HEK293 (cell line): ENCODE data around the gene KCNJ11.
A peak's percentile ranks its signal among the peaks of the same experiment; 100 is the strongest.

Experiments
- EGR2 ChIP-seq: fragments of 450-650 bp; formaldehyde crosslinking; IDR thresholded peaks from 2 replicates; pipeline ENCODE4 v1.5.1; 2016; ENCODE audit warnings: low read depth, missing biosample characterization, missing genetic modification characterization
- GLI4 ChIP-seq: fragments of 450-650 bp; formaldehyde crosslinking; IDR thresholded peaks from 2 replicates; pipeline ENCODE4 v1.5.1; 2016; ENCODE audit warnings: missing biosample characterization, missing genetic modification characterization
- MYNN ChIP-seq: fragments of 450-650 bp; formaldehyde crosslinking; IDR thresholded peaks from 2 replicates; pipeline ENCODE4 v1.5.1; 2016; ENCODE audit warnings: missing biosample characterization, missing genetic modification characterization, borderline replicate concordance
- OVOL3 ChIP-seq: fragments of 450-650 bp; formaldehyde crosslinking; IDR thresholded peaks from 2 replicates; pipeline ENCODE4 v1.5.1; 2016; ENCODE audit warnings: missing biosample characterization, missing genetic modification characterization
- PBX3 ChIP-seq: sonication (generic); formaldehyde crosslinking; IDR thresholded peaks from 2 replicates; pipeline ENCODE4 v1.8.1; 2022; ENCODE audit warnings: mild to moderate bottlenecking, moderate library complexity, missing genetic modification reagents
- YY2 ChIP-seq: fragments of 450-650 bp; formaldehyde crosslinking; IDR thresholded peaks from 2 replicates; pipeline ENCODE4 v1.5.1; 2016; ENCODE audit warnings: missing biosample characterization, missing genetic modification characterization
- ZBTB10 ChIP-seq: fragments of 450-650 bp; formaldehyde crosslinking; IDR thresholded peaks from 2 replicates; pipeline ENCODE4 v1.5.1; 2016; ENCODE audit warnings: missing biosample characterization, missing genetic modification characterization
- ZBTB17 ChIP-seq: fragments of 450-650 bp; formaldehyde crosslinking; IDR thresholded peaks from 2 replicates; pipeline ENCODE4 v1.5.1; 2016; ENCODE audit warnings: missing biosample characterization, missing genetic modification characterization
- ZBTB21 ChIP-seq: fragments of 450-650 bp; formaldehyde crosslinking; IDR thresholded peaks from 2 replicates; pipeline ENCODE4 v1.5.1; 2017; ENCODE audit warnings: missing biosample characterization, missing genetic modification characterization
- ZBTB48 ChIP-seq: fragments of 450-650 bp; formaldehyde crosslinking; IDR thresholded peaks from 2 replicates; pipeline ENCODE4 v1.5.1; 2016; ENCODE audit warnings: missing biosample characterization, missing genetic modification characterization
- ZFP37 ChIP-seq: fragments of 450-650 bp; formaldehyde crosslinking; IDR thresholded peaks from 2 replicates; pipeline ENCODE4 v1.5.1; 2016; ENCODE audit warnings: missing biosample characterization, missing genetic modification characterization
- ZNF10 ChIP-seq: fragments of 450-650 bp; formaldehyde crosslinking; IDR thresholded peaks from 2 replicates; pipeline ENCODE4 v1.5.1; 2017; ENCODE audit warnings: missing biosample characterization, missing genetic modification characterization
- ZNF114 ChIP-seq: fragments of 450-650 bp; formaldehyde crosslinking; IDR thresholded peaks from 2 replicates; pipeline ENCODE4 v1.5.0; 2017; ENCODE audit warnings: missing biosample characterization, missing genetic modification characterization
- ZNF239 ChIP-seq: fragments of 450-650 bp; formaldehyde crosslinking; IDR thresholded peaks from 2 replicates; pipeline ENCODE4 v1.5.1; 2016; ENCODE audit warnings: missing biosample characterization, missing genetic modification characterization
- ZNF248 ChIP-seq: fragments of 450-650 bp; formaldehyde crosslinking; IDR thresholded peaks from 2 replicates; pipeline ENCODE4 v1.5.1; 2017; ENCODE audit warnings: missing biosample characterization, missing genetic modification characterization
- ZNF266 ChIP-seq: fragments of 450-650 bp; formaldehyde crosslinking; IDR thresholded peaks from 2 replicates; pipeline ENCODE4 v1.5.1; 2016; ENCODE audit warnings: missing biosample characterization, missing genetic modification characterization, low read depth
- ZNF302 ChIP-seq: fragments of 450-650 bp; formaldehyde crosslinking; IDR thresholded peaks from 2 replicates; pipeline ENCODE4 v1.5.1; 2016; ENCODE audit warnings: missing biosample characterization, missing genetic modification characterization, low read depth
- ZNF354C ChIP-seq: fragments of 450-650 bp; formaldehyde crosslinking; IDR thresholded peaks from 2 replicates; pipeline ENCODE4 v1.5.1; 2016; ENCODE audit warnings: missing biosample characterization, missing genetic modification characterization, low read depth, borderline replicate concordance
- ZNF398 ChIP-seq: fragments of 450-650 bp; formaldehyde crosslinking; IDR thresholded peaks from 2 replicates; pipeline ENCODE4 v1.5.1; 2017; ENCODE audit warnings: missing biosample characterization, missing genetic modification characterization
- ZNF404 ChIP-seq: fragments of 450-650 bp; formaldehyde crosslinking; IDR thresholded peaks from 2 replicates; pipeline ENCODE4 v1.5.1; 2017; ENCODE audit warnings: missing biosample characterization, missing genetic modification characterization
- ZNF433 ChIP-seq: fragments of 450-650 bp; formaldehyde crosslinking; IDR thresholded peaks from 2 replicates; pipeline ENCODE4 v1.5.1; 2016; ENCODE audit warnings: missing biosample characterization, missing genetic modification characterization, low read depth
- ZNF510 ChIP-seq: fragments of 450-650 bp; formaldehyde crosslinking; IDR thresholded peaks from 2 replicates; pipeline ENCODE4 v1.5.1; 2018; ENCODE audit warnings: mild to moderate bottlenecking, missing genetic modification characterization, missing biosample characterization; ENCODE audit not compliant: insufficient replicate concordance
- ZNF518A ChIP-seq: fragments of 450-650 bp; formaldehyde crosslinking; conservative IDR thresholded peaks from 2 replicates; pipeline ENCODE4 v1.5.1; 2016; ENCODE audit warnings: low read depth, missing biosample characterization, missing genetic modification characterization
- ZNF544 ChIP-seq: fragments of 450-650 bp; formaldehyde crosslinking; IDR thresholded peaks from 2 replicates; pipeline ENCODE4 v1.5.0; 2017; ENCODE audit warnings: missing biosample characterization, missing genetic modification characterization
- ZNF623 ChIP-seq: fragments of 450-650 bp; formaldehyde crosslinking; IDR thresholded peaks from 2 replicates; pipeline ENCODE4 v1.5.1; 2016; ENCODE audit warnings: missing biosample characterization, missing genetic modification characterization
- ZNF677 ChIP-seq: fragments of 450-650 bp; IDR thresholded peaks from 2 replicates; pipeline ENCODE4 v1.5.0; 2018; ENCODE audit warnings: missing biosample characterization, mild to moderate bottlenecking, missing genetic modification characterization, moderate library complexity
- ZSCAN18 ChIP-seq: fragments of 450-650 bp; formaldehyde crosslinking; IDR thresholded peaks from 2 replicates; pipeline ENCODE4 v1.5.1; 2016; ENCODE audit warnings: missing biosample characterization, missing genetic modification characterization
- ZSCAN30 ChIP-seq: fragments of 450-650 bp; IDR thresholded peaks from 2 replicates; pipeline ENCODE4 v1.5.1; 2018; ENCODE audit warnings: missing biosample characterization, mild to moderate bottlenecking, missing genetic modification characterization, moderate library complexity

KCNJ11 gene

GRCh38 chr11:17352950-17353820, 35.3 kb downstream of the KCNJ11 start (continued):
- TF ChIP-seq ZSCAN30 (tag by site-specific recombination) (0 out of 2 replicates have a peak, but pooled peaks have one; percentile 59), ZNF302 (no peak), ZNF10 (tag by site-specific recombination) (0 out of 2 replicates have a peak, but pooled peaks have one; percentile 25), ZNF398 (tag by site-specific recombination) (peak; percentile 37; the same call in 1 of the 2 replicates), GLI4 (tag by site-specific recombination) (no peak), ZNF354C (tag by site-specific recombination) (no peak), ZBTB21 (tag by site-specific recombination) (0 out of 2 replicates have a peak, but pooled peaks have one; percentile 38), PBX3 (CRISPR knock-in tag) (0 out of 2 replicates have a peak, but pooled peaks have one; percentile 81), ZNF544 (no peak), ZSCAN18 (tag by site-specific recombination) (no peak), ZFP37 (tag by site-specific recombination) (peak; percentile 85), ZNF510 (tag by site-specific recombination) (no peak), EGR2 (peak; percentile 77), ZNF677 (no peak), ZNF518A (tag by site-specific recombination) (no peak), ZNF623 (no peak), ZNF248 (tag by site-specific recombination) (no peak), ZNF433 (tag by site-specific recombination) (no peak), ZBTB17 (tag by site-specific recombination) (no peak; the same call in 1 of the 2 replicates), ZNF266 (tag by site-specific recombination) (no peak), MYNN (tag by site-specific recombination) (no peak), ZNF114 (tag by site-specific recombination) (no peak), OVOL3 (tag by site-specific recombination) (no peak), ZBTB48 (tag by site-specific recombination) (no peak), ZNF239 (tag by site-specific recombination) (no peak), YY2 (no peak), ZBTB10 (tag by site-specific recombination) (no peak), ZNF404 (tag by site-specific recombination) (no peak)
